HG03025 (cell line): ENCODE measurements around the gene IQSEC1.
"Not testable (repeated sequence)": the region's sequence is repeated elsewhere in the genome, so short reads cannot be mapped to it uniquely, and the experiment has no call there.

Experiments used
- ATAC-seq: cut with Tn5 transposase; IDR thresholded peaks from one replicate; pipeline ENCODE4 v1.9.1; 2021; ENCODE audit warnings: mild to moderate bottlenecking, moderate library complexity; ENCODE audit not compliant: unreplicated experiment, low FRiP score

Gene IQSEC1

GRCh38 chr3:12866836-12867235 lies 206.4 kb downstream of the IQSEC1 start:
- no peak for ATAC-seq

- no peak for ATAC-seq
Measured at GRCh38 chr3:12865271-12865670, 208.0 kb downstream of the IQSEC1 start.

GRCh38 chr3:12862387-12862786 lies 210.8 kb downstream of the IQSEC1 start:
- no peak for ATAC-seq

GRCh38 chr3:12861611-12862010 lies 211.6 kb downstream of the IQSEC1 start:
- no peak for ATAC-seq

DNA sequence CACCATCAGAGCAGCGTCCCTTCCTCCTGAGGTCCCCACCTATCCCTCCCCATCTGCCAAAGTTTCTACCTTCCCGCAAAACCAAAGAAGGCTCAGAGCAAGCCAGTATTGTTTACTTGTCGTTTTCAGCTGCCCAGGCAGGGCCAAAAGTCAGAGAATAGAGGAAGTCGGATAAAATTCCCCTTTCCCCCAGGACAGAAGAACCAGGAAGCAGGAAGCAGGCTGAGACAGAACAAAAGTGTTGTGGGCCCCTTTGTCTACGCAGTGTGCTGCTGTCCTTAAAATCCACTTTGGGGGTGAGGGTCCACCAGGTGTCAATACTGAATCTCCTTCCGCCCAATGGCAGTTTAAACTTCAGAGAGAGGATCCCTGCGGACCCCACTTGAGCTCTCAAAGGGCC lies 213.4 kb downstream of the IQSEC1 start:
- ATAC-seq = no peak

DNA sequence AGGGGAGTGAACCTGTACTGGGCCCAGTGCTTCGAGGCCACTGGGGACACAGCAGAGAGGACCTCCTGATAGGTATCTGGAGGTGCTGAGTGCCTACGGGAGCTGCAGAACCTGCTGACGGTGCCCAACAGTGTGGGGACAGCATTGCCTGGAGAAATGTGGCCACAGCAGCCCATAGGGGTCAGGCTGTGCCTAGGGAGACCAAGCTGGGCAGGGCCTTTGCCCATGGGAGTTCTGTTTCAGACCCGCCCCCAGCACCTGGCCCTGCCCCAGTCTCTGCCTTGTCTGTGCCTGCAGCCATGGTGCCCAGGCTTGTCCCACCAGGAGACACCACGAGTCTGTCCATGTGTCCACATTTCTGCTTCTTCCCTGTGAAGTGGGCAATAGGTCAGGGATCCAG lies 216.6 kb downstream of the IQSEC1 start:
- ATAC-seq = no peak

GRCh38 chr3:12854565-12854964 lies 218.7 kb downstream of the IQSEC1 start:
- no peak for ATAC-seq

DNA sequence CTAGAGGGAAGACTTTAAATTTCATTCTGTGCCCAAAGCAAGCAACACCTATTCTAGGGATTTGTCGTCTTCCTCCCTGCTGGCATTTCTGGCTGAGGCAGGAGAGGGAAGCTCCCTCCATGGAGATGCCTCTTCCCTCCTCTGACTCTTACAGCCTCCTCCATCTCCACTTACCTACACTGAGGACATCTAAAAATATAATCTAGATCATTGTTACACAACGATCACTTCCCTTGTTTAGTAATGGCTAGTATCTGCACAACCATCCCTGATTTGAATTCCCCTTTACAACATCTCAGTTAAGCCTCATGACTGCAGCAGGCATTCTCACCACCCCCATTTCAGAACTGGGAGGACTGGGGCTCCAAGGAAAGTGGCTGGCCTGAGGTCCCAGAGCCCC lies 219.4 kb downstream of the IQSEC1 start:
- not testable (repeated sequence) for ATAC-seq

- ATAC-seq = no peak
Measured at GRCh38 chr3:12852201-12852600, 221.0 kb downstream of the IQSEC1 start.
